Activated CD8-positive, alpha-beta memory T cell treated with anti-CD3 and anti-CD28 coated beads, Interleukin-2, amount 50 U/mL, for 24 hours (primary cell): ENCODE measurements around the gene POFUT1.

Experiments
- DNase-seq: peaks from one replicate; pipeline ENCODE4 v3.0.0-alpha.2; 2020; ENCODE audit errors: extremely low read depth

Gene POFUT1

GRCh38 chr20:32206760-32207625 lies 687 bp upstream of the POFUT1 start:
- DNase-seq, result no peak

GRCh38 chr20:32208499-32209154 lies 947 bp downstream of the POFUT1 start:
- no peak for DNase-seq

GRCh38 chr20:32209850-32210605 lies 2.3 kb downstream of the POFUT1 start:
- DNase-seq, result no peak

- DNase-seq, result no peak
Observed at GRCh38 chr20:32213870-32214269, 6.2 kb downstream of the POFUT1 start.

- no peak for DNase-seq
Observed at GRCh38 chr20:32215147-32215546, 7.5 kb downstream of the POFUT1 start.

- DNase-seq, result no peak
Observed at GRCh38 chr20:32215729-32216128, 8.0 kb downstream of the POFUT1 start.

- DNase-seq, result no peak
Observed at GRCh38 chr20:32216179-32217142, 8.8 kb downstream of the POFUT1 start.

- no peak for DNase-seq
Observed at GRCh38 chr20:32218156-32218900, 10.6 kb downstream of the POFUT1 start.

- DNase-seq, result no peak
Observed at GRCh38 chr20:32224463-32224862, 16.8 kb downstream of the POFUT1 start.

- DNase-seq, result no peak
Observed at GRCh38 chr20:32226391-32226790, 18.7 kb downstream of the POFUT1 start.

GRCh38 chr20:32227306-32227705 lies 19.6 kb downstream of the POFUT1 start:
- no peak for DNase-seq

GRCh38 chr20:32227744-32228688 lies 20.3 kb downstream of the POFUT1 start:
- no peak for DNase-seq

GRCh38 chr20:32229251-32229747 lies 21.6 kb downstream of the POFUT1 start:
- DNase-seq, result no peak

- no peak for DNase-seq
Observed at GRCh38 chr20:32230707-32231106, 23.0 kb downstream of the POFUT1 start.

GRCh38 chr20:32231245-32231644 lies 23.6 kb downstream of the POFUT1 start:
- DNase-seq, result no peak

GRCh38 chr20:32231847-32232246 lies 24.2 kb downstream of the POFUT1 start:
- DNase-seq, result no peak

- no peak for DNase-seq
Observed at GRCh38 chr20:32232326-32232886, 24.7 kb downstream of the POFUT1 start.

- DNase-seq, result no peak
Observed at GRCh38 chr20:32233286-32233685, 25.6 kb downstream of the POFUT1 start.
